IMR-90 (cell line): ENCODE data around the gene POLR1D. TPM values are rescaled to one million over a fixed set of nuclear protein-coding genes. Genes with fewer than 3 reads are reported as not detected.
A peak's percentile ranks its signal among the peaks of the same experiment; 100 is the strongest.

ENCODE experiments used
- ATAC-seq: fragments of 200-7000 bp; cut with Tn5 transposase; 2 replicates; pipeline ENCODE4 v1.9.1; 2020; ENCODE audit warnings: low read depth, mild to moderate bottlenecking, moderate library complexity
- BruUV-seq: library from RNA; stranded (reverse); fragments of 400-500 nt; replicated peaks from 2 replicates; lab custom pipeline; 2021; lab: Mats Ljungman, UMichigan
- CTCF ChIA-PET: fragments of 300-600 bp; formaldehyde crosslinking; extraction: SDS; loops from one replicate; lab custom pipeline; 2021; ENCODE audit warnings: antibody characterized with exemption; lab: Yijun Ruan, JAX
- POLR2A ChIA-PET: fragments of 300-600 bp; sonication (Branson Sonifier 250); formaldehyde crosslinking; loops from one replicate; lab custom pipeline; 2022; ENCODE audit warnings: antibody characterized with exemption; ENCODE audit not compliant: unreplicated experiment; lab: Charles Lee
- DNase-seq: peaks from one replicate; pipeline ENCODE4 v3.0.0; 2013
- H2AFZ ChIP-seq: replicated peaks from 2 replicates; pipeline ENCODE3; 2013; ENCODE audit warnings: low read length, mild to moderate bottlenecking; ENCODE audit not compliant: poor library complexity
- H2AK5ac ChIP-seq: 2 replicates; pipeline ENCODE4 v1.6.1; 2013; ENCODE audit warnings: low read depth, low read length, inconsistent platforms
- H2AK9ac ChIP-seq: replicated peaks from 2 replicates; pipeline ENCODE3; 2013; ENCODE audit warnings: mild to moderate bottlenecking, low read depth, low read length, moderate library complexity; ENCODE audit not compliant: poor library complexity
- H2BK120ac ChIP-seq: 2 replicates; pipeline ENCODE4 v1.6.1; 2013; ENCODE audit warnings: low read depth, low read length, inconsistent platforms
- H2BK15ac ChIP-seq: 3 replicates; pipeline ENCODE4 v1.6.1; 2013; ENCODE audit warnings: low read depth, low read length, inconsistent platforms
- H2BK20ac ChIP-seq: 2 replicates; pipeline ENCODE4 v1.6.1; 2013; ENCODE audit warnings: low read depth, mild to moderate bottlenecking, inconsistent platforms, low read length, moderate library complexity
- H2BK5ac ChIP-seq: 2 replicates; pipeline ENCODE4 v1.6.1; 2013; ENCODE audit warnings: mild to moderate bottlenecking, low read depth, low read length, inconsistent platforms; ENCODE audit not compliant: poor library complexity, severe bottlenecking
- H3K14ac ChIP-seq: replicated peaks from 2 replicates; pipeline ENCODE4 v1.6.1; 2013; ENCODE audit warnings: low read depth, low read length, inconsistent platforms
- H3K18ac ChIP-seq: 2 replicates; pipeline ENCODE4 v1.6.1; 2013; ENCODE audit warnings: low read depth, low read length, control low read depth
- H3K23ac ChIP-seq: 2 replicates; pipeline ENCODE4 v1.6.1; 2013; ENCODE audit warnings: low read depth, low read length, inconsistent platforms
- H3K27ac ChIP-seq: 2 replicates; pipeline ENCODE4 v1.5.1; 2013; ENCODE audit warnings: mild to moderate bottlenecking, control low read depth, low read length; ENCODE audit not compliant: insufficient read depth
- H3K27me3 ChIP-seq: 2 replicates; pipeline ENCODE4 v1.6.1; 2013; ENCODE audit warnings: low read length; ENCODE audit not compliant: control insufficient read depth, insufficient read depth
- H3K36me3 ChIP-seq: 2 replicates; pipeline ENCODE4 v1.6.1; 2013; ENCODE audit warnings: low read length, mixed read lengths; ENCODE audit not compliant: control insufficient read depth, insufficient read depth
- H3K4ac ChIP-seq: 2 replicates; pipeline ENCODE4 v1.6.1; 2013; ENCODE audit warnings: low read depth, low read length, inconsistent platforms
- H3K4me1 ChIP-seq: 2 replicates; pipeline ENCODE4 v1.6.1; 2013; ENCODE audit warnings: low read length, mixed read lengths; ENCODE audit not compliant: control insufficient read depth, insufficient read depth
- H3K4me2 ChIP-seq: 2 replicates; pipeline ENCODE4 v1.6.1; 2013; ENCODE audit warnings: low read depth, mild to moderate bottlenecking, control low read depth, low read length, moderate library complexity
- H3K4me3 ChIP-seq: 2 replicates; pipeline ENCODE4 v1.5.1; 2013; ENCODE audit warnings: low read depth, mild to moderate bottlenecking, control low read depth, low read length, moderate library complexity; ENCODE audit not compliant: insufficient read depth
- H3K56ac ChIP-seq: 2 replicates; pipeline ENCODE4 v1.6.1; 2013; ENCODE audit warnings: low read length, inconsistent platforms; ENCODE audit not compliant: insufficient read depth; ENCODE audit errors: extremely low read depth
- H3K79me1 ChIP-seq, 2 experiments: 2 replicates each; pipeline ENCODE4 v1.6.1; 2013; ENCODE audit warnings: low read length in 2 of 2, inconsistent platforms in 1 of 2, low read depth in 1 of 2
- H3K9ac ChIP-seq: 2 replicates; pipeline ENCODE4 v1.6.1; 2013; ENCODE audit warnings: low read depth, low read length, control low read depth
- H3K9me1 ChIP-seq: 2 replicates; pipeline ENCODE4 v1.6.1; 2013; ENCODE audit warnings: low read length, inconsistent platforms; ENCODE audit not compliant: insufficient read depth
- H3K9me3 ChIP-seq: 2 replicates; pipeline ENCODE4 v1.6.1; 2013; ENCODE audit warnings: low read length; ENCODE audit not compliant: control insufficient read depth, insufficient read depth
- H4K20me1 ChIP-seq: 2 replicates; pipeline ENCODE4 v1.6.1; 2013; ENCODE audit warnings: low read length, inconsistent platforms; ENCODE audit not compliant: insufficient read depth
- H4K5ac ChIP-seq: 2 replicates; pipeline ENCODE4 v1.6.1; 2013; ENCODE audit warnings: mild to moderate bottlenecking, low read depth, low read length, control low read depth
- H4K8ac ChIP-seq, 2 experiments: 2 replicates each; pipeline ENCODE4 v1.6.1; 2013; ENCODE audit warnings: low read depth in 2 of 2, low read length in 2 of 2, control low read depth in 1 of 2, inconsistent platforms in 1 of 2
- H4K91ac ChIP-seq: 2 replicates; pipeline ENCODE4 v1.6.1; 2013; ENCODE audit warnings: low read depth, low read length, inconsistent platforms; ENCODE audit not compliant: insufficient read depth
- BHLHE40 ChIP-seq: fragments of 150-350 bp; IDR thresholded peaks from 2 replicates; pipeline ENCODE4 v1.6.1; 2016; ENCODE audit warnings: mild to moderate bottlenecking, low read depth, low read length
- CEBPB ChIP-seq: IDR thresholded peaks from 2 replicates; pipeline ENCODE4 v1.6.1; 2012; ENCODE audit warnings: low read depth, low read length, improper control_type of control experiment
- CHD1 ChIP-seq: IDR thresholded peaks from 2 replicates; pipeline ENCODE4 v1.6.1; 2012; ENCODE audit warnings: low read depth, low read length, improper control_type of control experiment
- CTCF ChIP-seq: conservative IDR thresholded peaks from 2 replicates; pipeline ENCODE4 v1.5.1; 2012; ENCODE audit warnings: mild to moderate bottlenecking, low read depth, low read length, improper control_type of control experiment
- ELK1 ChIP-seq: fragments of 150-350 bp; IDR thresholded peaks from 2 replicates; pipeline ENCODE4 v1.6.1; 2016; ENCODE audit warnings: low read depth, mild to moderate bottlenecking, low read length, moderate library complexity, borderline replicate concordance
- FOS ChIP-seq: fragments of 150-350 bp; IDR thresholded peaks from 2 replicates; pipeline ENCODE4 v1.6.1; 2016; ENCODE audit warnings: low read depth, low read length
- MAFK ChIP-seq: IDR thresholded peaks from 2 replicates; pipeline ENCODE4 v1.6.1; 2012; ENCODE audit warnings: low read depth, low read length, improper control_type of control experiment
- MAZ ChIP-seq: IDR thresholded peaks from 2 replicates; pipeline ENCODE4 v1.6.1; 2012; ENCODE audit warnings: low read depth, mild to moderate bottlenecking, low read length, improper control_type of control experiment, moderate library complexity, borderline replicate concordance
- MXI1 ChIP-seq: IDR thresholded peaks from 2 replicates; pipeline ENCODE4 v1.6.1; 2012; ENCODE audit warnings: low read depth, mild to moderate bottlenecking, low read length, moderate library complexity, borderline replicate concordance
- NFE2L2 ChIP-seq: fragments of 150-350 bp; IDR thresholded peaks from 2 replicates; pipeline ENCODE4 v1.6.1; 2016; ENCODE audit warnings: low read depth, mild to moderate bottlenecking, low read length
- POLR2A ChIP-seq: IDR thresholded peaks from 2 replicates; pipeline ENCODE4 v1.6.1; 2012; ENCODE audit warnings: mild to moderate bottlenecking, low read depth, low read length
- RAD21 ChIP-seq: IDR thresholded peaks from 2 replicates; pipeline ENCODE4 v1.6.1; 2012; ENCODE audit warnings: low read length, improper control_type of control experiment
- RCOR1 ChIP-seq: IDR thresholded peaks from 2 replicates; pipeline ENCODE4 v1.6.1; 2012; ENCODE audit warnings: mild to moderate bottlenecking, low read length, improper control_type of control experiment; ENCODE audit not compliant: insufficient replicate concordance
- RFX5 ChIP-seq: IDR thresholded peaks from 2 replicates; pipeline ENCODE4 v1.8.0; 2012; ENCODE audit warnings: low read depth, mild to moderate bottlenecking, low read length, moderate library complexity
- SMC3 ChIP-seq: fragments of 150-350 bp; IDR thresholded peaks from 2 replicates; pipeline ENCODE4 v1.6.1; 2016; ENCODE audit warnings: low read depth, mild to moderate bottlenecking, antibody characterized with exemption, low read length, moderate library complexity
- USF2 ChIP-seq: fragments of 150-350 bp; IDR thresholded peaks from 2 replicates; pipeline ENCODE4 v1.6.1; 2017; ENCODE audit warnings: mild to moderate bottlenecking, antibody characterized with exemption, low read length, low read depth
- WGBS, 2 experiments: methylation state at CpG; one replicate each; pipeline versions ENCODE4 v1.1.5 to v1.1.7; 2013; ENCODE audit warnings: missing lambda C conversion rate in 2 of 2; ENCODE audit not compliant: insufficient read length in 1 of 2; ENCODE audit errors: extremely low coverage in 2 of 2; 5-methylcytosine and 5-hydroxymethylcytosine counted together
- dilution Hi-C: fragments of 300-500 bp; cut with HindIII; formaldehyde crosslinking; loops from one replicate; pipeline ENCODE4 v1.14.3; 2018; ENCODE audit warnings: low sequenced_read_pairs; ENCODE audit not compliant: unreplicated experiment
- in situ Hi-C: fragments of 300-500 bp; cut with MboI; formaldehyde crosslinking; loops from 3 replicates; pipeline ENCODE4 v1.14.3; 2019; ENCODE audit warnings: low sequenced_read_pairs, inconsistent platforms, mixed read lengths
- intact Hi-C: fragments of 100-400 bp; cut with micrococcal nuclease; formaldehyde crosslinking; loops from 2 replicates; pipeline ENCODE4 v1.10.0; 2022
- polyA plus RNA-seq, 3 experiments: library from polyadenylated mRNA; depleted of rRNA; stranded (reverse); fragments of >200 nt; gene quantifications; 2 replicates each; pipeline ENCODE4 v1.2.3, GENCODE V29; 2012; ENCODE audit warnings: low replicate concordance in 1 of 3
- total RNA-seq: library from RNA; depleted of rRNA; stranded (reverse); fragments of >200 nt; gene quantifications from 2 replicates; pipeline ENCODE4 v1.2.3, GENCODE V29; 2012

Gene POLR1D
- total and polyA plus RNA-seq, 2 of the 4 experiments (the other 2 are of a cell fraction), result 65.4 to 110 TPM

- no TSS peak for BruUV-seq
- Histone ChIP-seq H3K9ac (no peak overlapping the region), H4K20me1 (peaks cover 22% of the 10 kb centered on the region), H4K91ac (no peak overlapping the region), H3K9me1 (peaks cover 8% of the 10 kb centered on the region), H3K14ac (no peak overlapping the region), H3K4me2 (no peak overlapping the region), H3K4me1 (peaks cover 5% of the 10 kb centered on the region), H4K5ac (no peak overlapping the region), H3K4me3 (no peak overlapping the region), H2BK120ac (no peak overlapping the region), H3K27ac (no peak overlapping the region), H3K79me1 (peaks cover 28 to 43% of the 10 kb centered on the region in 2 experiments; a peak in 3 of 4 replicates), H2AFZ (no peak overlapping the region), H3K9me3 (no peaks in the 10 kb centered on the region), H3K23ac (no peak overlapping the region), H2BK15ac (no peak overlapping the region), H4K8ac (no peak overlapping the region), H3K56ac (no peak overlapping the region), H3K4ac (no peak overlapping the region), H2AK9ac (no peak overlapping the region), H2BK5ac (no peak overlapping the region), H3K27me3 (no peaks in the 10 kb centered on the region), H3K36me3 (peaks cover 2% of the 10 kb centered on the region), H3K18ac (no peak overlapping the region), H2AK5ac (no peak overlapping the region), H2BK20ac (no peak overlapping the region)
- TF ChIP-seq NFE2L2, result no peak
- no peak for TF ChIP-seq CEBPB
- no peak for TF ChIP-seq CTCF
- no peak for TF ChIP-seq ELK1
- no peak for TF ChIP-seq MXI1
- TF ChIP-seq RCOR1, result no peak
- no peak for TF ChIP-seq RAD21
- no peak for TF ChIP-seq POLR2A
- no peak for TF ChIP-seq MAFK
- no peak for TF ChIP-seq CHD1
- TF ChIP-seq FOS, result no peak
- no peak for TF ChIP-seq USF2
- TF ChIP-seq RFX5, result no peak
- TF ChIP-seq BHLHE40, result no peak
- TF ChIP-seq MAZ, result no peak
- no peak for TF ChIP-seq SMC3
- dilution Hi-C loops (no loop called here), in situ Hi-C loops (no loop called here), intact Hi-C loops (no loop called here)
- peak; percentile 41 for DNase-seq
- WGBS, 2 experiments, result 100% methylated on average over 1 of the region's 6 CpGs; no CpG with 5 or more reads in 1 of the 2 experiments
- ChIA-PET POLR2A (no interaction called here), CTCF (no interaction called here)
- ATAC-seq, result peak; percentile 35
Observed at GRCh38 chr13:27636589-27637288, 15.0 kb downstream of the POLR1D start.
